Thyroid gland (tissue), 4 donors: Measurements from ENCODE around the gene BRAF.

Source experiments
- POLR2A ChIP-seq, 2 donors: fragments of 450-650 bp; IDR thresholded peaks; one replicate each; pipeline ENCODE4 v1.6.1; 2017; ENCODE audit warnings: antibody characterized with exemption in 2 of 2, mild to moderate bottlenecking in 2 of 2, moderate library complexity in 1 of 2
- TF ChIP-seq, protein P1 (sequence below), 6 experiments: fragments of 200-600 bp in 3 of 6; fragments of 450-650 bp in 3 of 6; sonication (generic) in 3 of 6; IDR thresholded peaks; one replicate each; pipeline ENCODE4 v1.5.1; 2016 to 2019; ENCODE audit warnings: antibody characterized with exemption in 6 of 6, mild to moderate bottlenecking in 2 of 6, inconsistent platforms in 1 of 6, moderate library complexity in 1 of 6

DNA sequence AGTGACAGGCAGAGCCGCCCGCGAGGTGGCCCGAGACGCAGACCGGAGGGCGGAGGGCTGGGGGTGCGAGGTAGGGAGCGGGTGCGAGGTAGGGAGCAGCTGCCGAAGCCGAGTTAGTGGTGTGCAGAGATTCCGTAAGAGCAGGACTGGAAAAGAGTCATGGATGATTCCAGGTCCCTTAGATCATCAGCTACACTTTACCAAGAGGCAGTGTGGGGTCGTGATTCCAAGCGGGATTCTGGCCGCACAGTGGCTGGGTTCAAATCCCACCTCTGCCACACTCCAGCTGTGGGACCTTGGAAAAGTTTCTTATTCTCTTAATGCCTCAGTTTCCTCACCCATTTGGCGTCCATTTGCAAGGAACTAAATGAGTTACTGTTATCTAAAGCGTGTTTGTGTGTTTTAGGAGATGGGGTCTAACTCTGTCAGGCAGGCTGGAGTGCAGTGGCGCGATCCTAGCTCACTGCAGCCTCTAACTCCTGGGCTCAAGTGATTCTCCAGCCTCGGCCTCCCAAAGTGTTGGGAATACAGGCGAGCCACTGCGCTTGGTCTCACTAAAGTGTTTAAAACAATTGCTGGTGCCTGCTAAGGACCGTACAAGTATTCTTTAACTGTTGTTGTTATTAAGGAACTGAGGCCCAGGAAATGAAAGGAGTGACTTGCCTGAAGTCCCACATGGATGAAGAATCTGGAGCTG is 227.1 kb downstream of the BRAF start:
- no peak for TF ChIP-seq POLR2A (IDR thresholded peaks at IDR 0.05)
- TF ChIP-seq, protein P1, sequence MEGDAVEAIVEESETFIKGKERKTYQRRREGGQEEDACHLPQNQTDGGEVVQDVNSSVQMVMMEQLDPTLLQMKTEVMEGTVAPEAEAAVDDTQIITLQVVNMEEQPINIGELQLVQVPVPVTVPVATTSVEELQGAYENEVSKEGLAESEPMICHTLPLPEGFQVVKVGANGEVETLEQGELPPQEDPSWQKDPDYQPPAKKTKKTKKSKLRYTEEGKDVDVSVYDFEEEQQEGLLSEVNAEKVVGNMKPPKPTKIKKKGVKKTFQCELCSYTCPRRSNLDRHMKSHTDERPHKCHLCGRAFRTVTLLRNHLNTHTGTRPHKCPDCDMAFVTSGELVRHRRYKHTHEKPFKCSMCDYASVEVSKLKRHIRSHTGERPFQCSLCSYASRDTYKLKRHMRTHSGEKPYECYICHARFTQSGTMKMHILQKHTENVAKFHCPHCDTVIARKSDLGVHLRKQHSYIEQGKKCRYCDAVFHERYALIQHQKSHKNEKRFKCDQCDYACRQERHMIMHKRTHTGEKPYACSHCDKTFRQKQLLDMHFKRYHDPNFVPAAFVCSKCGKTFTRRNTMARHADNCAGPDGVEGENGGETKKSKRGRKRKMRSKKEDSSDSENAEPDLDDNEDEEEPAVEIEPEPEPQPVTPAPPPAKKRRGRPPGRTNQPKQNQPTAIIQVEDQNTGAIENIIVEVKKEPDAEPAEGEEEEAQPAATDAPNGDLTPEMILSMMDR (IDR thresholded peaks at IDR 0.05) = no peak
